Measurements from ENCODE around the gene RNGTT. TPM values are rescaled to one million over a fixed set of nuclear protein-coding genes. Genes with fewer than 3 reads are reported as not detected.

Gene RNGTT
- total RNA-seq, 2 donors from 2014 or later, result 7.8 to 11.4 TPM

DNA sequence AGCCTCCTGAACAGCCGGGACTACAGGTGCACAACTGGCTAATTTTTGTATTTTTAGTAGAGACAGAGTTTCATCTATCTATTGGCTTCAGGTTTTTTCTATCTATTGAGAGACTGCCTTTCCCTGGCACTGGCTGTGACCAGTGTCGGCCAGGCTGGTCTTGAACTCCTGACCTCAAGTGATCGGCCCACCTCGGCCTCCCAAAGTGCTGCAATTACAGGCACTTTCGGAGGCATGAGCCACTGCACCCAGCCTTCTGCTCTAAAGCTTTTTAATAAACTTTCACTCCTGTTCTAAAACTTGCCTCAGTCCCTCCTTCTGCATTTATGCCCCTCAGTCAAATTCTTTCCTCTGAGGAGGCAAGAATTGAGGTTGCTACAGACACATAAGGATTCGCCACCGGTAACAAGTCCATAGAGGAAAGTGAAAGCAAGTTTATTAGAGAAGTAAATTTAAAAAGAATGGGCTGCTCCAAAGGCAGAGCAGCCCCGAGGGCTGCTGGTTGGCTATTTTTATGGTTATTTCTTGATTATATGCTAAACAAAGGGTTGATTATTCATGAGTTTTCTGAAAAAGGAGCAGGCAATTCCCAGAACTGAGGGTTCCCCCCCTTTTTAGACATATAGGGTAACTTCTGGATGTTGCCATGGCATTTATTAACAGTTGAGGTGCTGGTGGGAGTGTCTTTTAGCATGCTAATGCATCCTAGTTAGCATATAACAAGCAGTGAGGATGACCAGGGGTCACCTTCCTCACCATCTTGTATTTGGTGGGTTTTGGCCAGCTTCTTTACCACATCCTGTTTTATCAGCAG lies 44.8 kb upstream of the RNGTT start:
- H3K27me3 ChIP-seq, result no peaks in the 10 kb centered on the region
- no peak for DNase-seq
- intact Hi-C loops (cut with DNase I), result no loop called here
- no peaks in the 10 kb centered on the region for H3K36me3 ChIP-seq
- H3K9me3 ChIP-seq, result no peaks in the 10 kb centered on the region
- H3K9ac ChIP-seq (ENCODE audit: low read depth in 2 of 2, low read length in 2 of 2), result no peak overlapping the region
- TF ChIP-seq, protein P1, sequence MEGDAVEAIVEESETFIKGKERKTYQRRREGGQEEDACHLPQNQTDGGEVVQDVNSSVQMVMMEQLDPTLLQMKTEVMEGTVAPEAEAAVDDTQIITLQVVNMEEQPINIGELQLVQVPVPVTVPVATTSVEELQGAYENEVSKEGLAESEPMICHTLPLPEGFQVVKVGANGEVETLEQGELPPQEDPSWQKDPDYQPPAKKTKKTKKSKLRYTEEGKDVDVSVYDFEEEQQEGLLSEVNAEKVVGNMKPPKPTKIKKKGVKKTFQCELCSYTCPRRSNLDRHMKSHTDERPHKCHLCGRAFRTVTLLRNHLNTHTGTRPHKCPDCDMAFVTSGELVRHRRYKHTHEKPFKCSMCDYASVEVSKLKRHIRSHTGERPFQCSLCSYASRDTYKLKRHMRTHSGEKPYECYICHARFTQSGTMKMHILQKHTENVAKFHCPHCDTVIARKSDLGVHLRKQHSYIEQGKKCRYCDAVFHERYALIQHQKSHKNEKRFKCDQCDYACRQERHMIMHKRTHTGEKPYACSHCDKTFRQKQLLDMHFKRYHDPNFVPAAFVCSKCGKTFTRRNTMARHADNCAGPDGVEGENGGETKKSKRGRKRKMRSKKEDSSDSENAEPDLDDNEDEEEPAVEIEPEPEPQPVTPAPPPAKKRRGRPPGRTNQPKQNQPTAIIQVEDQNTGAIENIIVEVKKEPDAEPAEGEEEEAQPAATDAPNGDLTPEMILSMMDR (IDR thresholded peaks at IDR 0.05), result no peak
- no peaks in the 10 kb centered on the region for H3K4me1 ChIP-seq
- no peak overlapping the region for H3K27ac ChIP-seq
- no peak overlapping the region for H3K4me3 ChIP-seq

DNA sequence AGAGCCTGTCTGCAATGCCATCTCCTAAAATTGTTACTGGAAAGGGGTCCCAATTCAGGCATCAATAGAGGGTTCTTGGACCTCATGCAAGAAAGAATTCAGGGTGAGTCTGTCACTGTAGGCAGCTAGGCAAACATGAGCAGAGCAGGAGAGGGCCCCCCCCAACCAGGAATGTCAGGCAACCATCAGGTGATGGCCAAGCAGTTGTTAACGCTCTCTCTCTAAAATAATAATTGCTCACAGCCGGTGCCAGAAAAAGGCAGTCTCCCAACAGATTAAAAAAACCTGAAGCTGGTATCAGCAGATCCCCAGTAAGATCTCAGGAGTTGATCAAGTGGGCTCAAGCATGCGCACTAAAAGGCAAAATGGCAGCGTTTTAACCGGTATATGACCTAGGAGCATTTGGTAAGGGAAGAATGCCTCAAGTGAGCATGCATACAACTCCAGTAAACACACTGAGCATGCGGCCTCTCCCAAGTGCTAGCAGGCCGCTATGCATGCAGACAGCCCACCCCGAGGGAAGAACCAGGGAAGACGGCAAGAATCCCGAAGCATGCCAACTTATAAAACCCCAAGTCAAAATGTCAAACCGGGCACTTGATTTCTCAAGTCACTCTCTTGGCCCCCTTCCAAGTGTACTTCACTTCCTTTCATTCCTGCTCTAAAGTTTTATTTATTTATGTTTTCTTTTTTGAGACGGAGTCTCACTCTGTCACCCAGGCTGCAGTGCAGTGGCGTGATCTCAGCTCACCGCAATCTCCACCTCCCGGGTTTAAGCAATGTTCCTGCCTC lies 44.0 kb upstream of the RNGTT start:
- Histone ChIP-seq H3K27me3 (no peaks in the 10 kb centered on the region), H3K4me3 (no peak overlapping the region), H3K4me1 (no peaks in the 10 kb centered on the region), H3K9ac (ENCODE audit: low read depth in 2 of 2, low read length in 2 of 2) (no peak overlapping the region), H3K27ac (no peak overlapping the region), H3K36me3 (no peaks in the 10 kb centered on the region), H3K9me3 (no peaks in the 10 kb centered on the region)
- DNase-seq, result no peak
- intact Hi-C loops (cut with DNase I), result no loop called here
- TF ChIP-seq, protein P1 (IDR thresholded peaks at IDR 0.05), result no peak

DNA sequence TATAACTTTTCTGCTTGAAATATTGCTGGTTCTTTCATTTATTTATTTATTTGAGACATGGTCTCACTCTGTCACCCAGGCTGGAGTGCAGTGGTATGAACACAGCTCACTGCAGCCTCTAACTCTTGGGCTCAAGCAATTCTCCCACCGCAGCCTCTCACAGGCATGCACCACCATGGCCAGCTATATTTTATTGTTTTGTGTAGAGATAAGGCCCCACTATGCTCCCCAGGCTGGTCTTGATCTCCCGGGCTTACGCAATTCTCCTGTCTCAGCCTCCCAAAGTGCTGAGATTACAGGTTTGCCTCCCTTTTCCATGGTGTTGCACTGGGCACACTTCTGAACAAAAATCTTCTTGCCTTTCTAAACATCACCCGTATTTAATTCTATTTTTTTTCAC lies 39.1 kb upstream of the RNGTT start:
- TF ChIP-seq, protein P1 (IDR thresholded peaks at IDR 0.05), result no peak
- intact Hi-C loops (cut with DNase I), result no loop called here

DNA sequence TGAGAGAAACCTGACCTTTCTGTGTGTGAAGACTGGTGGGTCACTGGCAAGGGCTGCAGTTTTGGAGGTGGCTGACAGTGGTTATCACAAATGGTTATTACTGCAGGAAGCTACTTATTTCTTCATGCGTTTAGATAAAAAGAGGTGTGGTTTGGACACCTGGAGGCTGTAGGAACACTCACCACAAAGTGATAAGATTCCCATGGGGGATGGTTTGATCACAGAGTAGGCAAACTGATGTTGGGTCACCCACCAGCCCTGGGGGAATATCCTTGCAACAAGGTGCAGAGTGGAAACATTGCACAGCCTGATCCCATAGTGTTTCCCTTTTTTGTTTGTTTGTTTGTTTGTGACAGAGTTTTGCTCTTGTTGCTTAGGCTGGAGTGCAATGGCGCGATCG lies 33.9 kb upstream of the RNGTT start:
- TF ChIP-seq, protein P1 (IDR thresholded peaks at IDR 0.05), result no peak
- no peak overlapping the region for H3K4me3 ChIP-seq
- DNase-seq, result no peak
- H3K27ac ChIP-seq, result no peak overlapping the region
- H3K27me3 ChIP-seq, result no peaks in the 10 kb centered on the region
- no peak overlapping the region for H3K9ac ChIP-seq (ENCODE audit: low read depth in 2 of 2, low read length in 2 of 2)
- H3K4me1 ChIP-seq, result no peaks in the 10 kb centered on the region
- intact Hi-C loops (cut with DNase I), result no loop called here
- H3K36me3 ChIP-seq, result no peaks in the 10 kb centered on the region
- H3K9me3 ChIP-seq, result no peaks in the 10 kb centered on the region

More for the DNA sequence above, 39.1 kb upstream of the RNGTT start:
- H3K27ac ChIP-seq, result no peak overlapping the region
- no peaks in the 10 kb centered on the region for H3K27me3 ChIP-seq
- H3K4me1 ChIP-seq, result no peaks in the 10 kb centered on the region
- DNase-seq, result no peak
- H3K4me3 ChIP-seq, result no peak overlapping the region
- H3K36me3 ChIP-seq, result no peaks in the 10 kb centered on the region
- no peaks in the 10 kb centered on the region for H3K9me3 ChIP-seq
- no peak overlapping the region for H3K9ac ChIP-seq (ENCODE audit: low read depth in 2 of 2, low read length in 2 of 2)

DNA sequence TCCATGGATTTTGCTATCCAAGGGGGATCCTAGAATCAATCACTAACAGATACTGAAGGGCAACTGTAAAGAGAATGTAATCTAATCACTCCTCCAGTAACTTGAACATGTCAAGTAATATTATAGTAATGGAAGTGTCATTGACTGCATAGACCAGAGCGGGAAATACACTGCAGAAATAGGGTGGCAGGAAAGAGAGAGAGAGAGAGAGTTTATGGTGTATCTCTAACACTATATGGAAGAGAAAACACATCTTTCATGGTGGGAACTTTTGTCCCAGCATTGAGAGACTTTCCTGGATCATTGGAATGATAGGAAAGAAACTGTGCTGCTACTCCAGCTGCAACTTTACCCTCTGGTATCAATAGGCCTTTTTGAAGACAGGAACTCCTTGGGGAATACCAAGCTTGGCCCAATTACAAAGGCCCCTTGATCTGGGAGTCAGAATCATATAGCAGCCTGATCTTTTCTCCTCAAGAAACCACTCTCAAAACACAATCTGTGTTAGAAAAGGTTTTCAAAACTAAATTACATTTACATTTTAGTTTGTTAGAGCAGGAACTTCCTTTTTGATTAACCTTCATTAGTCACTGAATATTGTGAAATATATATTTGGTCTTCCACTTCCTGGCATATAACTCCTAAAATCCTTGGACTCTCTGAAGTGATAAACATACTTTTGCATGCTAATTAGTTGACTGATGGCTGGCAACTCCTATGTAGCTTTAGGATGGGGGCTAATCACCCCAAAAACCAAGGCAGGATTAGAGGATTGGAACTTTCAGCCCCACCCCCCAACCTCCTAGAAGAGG lies 29.5 kb upstream of the RNGTT start:
- Histone ChIP-seq H3K4me3 (no peak overlapping the region), H3K4me1 (no peaks in the 10 kb centered on the region), H3K9ac (ENCODE audit: low read depth in 2 of 2, low read length in 2 of 2) (no peak overlapping the region), H3K27me3 (no peaks in the 10 kb centered on the region), H3K36me3 (no peaks in the 10 kb centered on the region), H3K27ac (no peak overlapping the region), H3K9me3 (no peaks in the 10 kb centered on the region)
- TF ChIP-seq, protein P1 (IDR thresholded peaks at IDR 0.05), result no peak
- DNase-seq, result no peak
- intact Hi-C loops (cut with DNase I), result no loop called here

Data from colonic mucosa (tissue), 4 donors.